ENCODE results near the gene SULT4A1. TPM values are rescaled to one million over a fixed set of nuclear protein-coding genes. Genes with fewer than 3 reads are reported as not detected.
"Not testable (repeated sequence)": the region's sequence is repeated elsewhere in the genome, so short reads cannot be mapped to it uniquely, and the experiment has no call there.

SULT4A1 gene, protein sequence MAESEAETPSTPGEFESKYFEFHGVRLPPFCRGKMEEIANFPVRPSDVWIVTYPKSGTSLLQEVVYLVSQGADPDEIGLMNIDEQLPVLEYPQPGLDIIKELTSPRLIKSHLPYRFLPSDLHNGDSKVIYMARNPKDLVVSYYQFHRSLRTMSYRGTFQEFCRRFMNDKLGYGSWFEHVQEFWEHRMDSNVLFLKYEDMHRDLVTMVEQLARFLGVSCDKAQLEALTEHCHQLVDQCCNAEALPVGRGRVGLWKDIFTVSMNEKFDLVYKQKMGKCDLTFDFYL
- total RNA-seq = not detected

DNA sequence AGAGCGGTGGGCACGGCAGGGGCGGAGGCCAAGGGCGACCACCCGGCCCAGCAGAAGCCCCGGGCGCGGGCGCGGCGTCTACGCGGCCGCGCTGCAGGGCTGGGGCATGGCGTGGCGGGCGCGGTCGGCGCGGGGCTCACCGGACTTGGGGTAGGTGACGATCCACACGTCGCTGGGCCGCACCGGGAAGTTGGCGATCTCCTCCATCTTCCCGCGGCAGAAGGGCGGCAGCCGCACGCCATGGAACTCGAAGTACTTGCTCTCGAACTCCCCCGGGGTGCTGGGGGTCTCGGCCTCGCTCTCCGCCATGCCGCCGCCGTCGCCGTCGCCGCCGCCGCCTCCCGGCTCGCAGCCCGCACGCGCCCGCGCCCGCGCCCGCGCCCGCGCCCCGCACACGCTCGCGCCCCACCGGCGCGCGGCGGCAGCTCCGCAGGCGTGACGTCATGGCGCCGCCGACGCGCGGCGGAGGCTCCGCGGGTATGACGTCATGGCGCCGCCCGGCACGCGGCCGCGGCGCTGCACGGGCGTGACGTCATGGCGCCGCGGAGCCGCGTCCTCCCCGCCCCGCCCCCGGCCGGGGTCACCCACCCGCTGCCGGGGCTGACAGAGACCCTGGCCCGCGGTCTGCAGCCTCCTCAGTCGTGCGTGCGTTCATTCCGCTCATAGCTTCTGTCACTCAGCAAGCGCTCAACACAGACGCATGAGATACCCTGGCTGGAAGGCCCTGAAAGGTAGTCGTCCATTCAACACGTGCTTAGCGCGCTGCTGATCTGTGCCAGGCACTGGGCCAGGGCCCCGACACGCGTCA lies at the start of gene SULT4A1:
TSS of gene SULT4A1 (minus strand) at position 440 of the 808 bp plus-strand sequence. CDS start at position 309, 131 bp downstream.
- Mint-ChIP-seq H3K4me3 (peak within 1 kb of the TSS; percentile 60), H3K36me3 (ENCODE audit: insufficient read depth) (no peaks in the 10 kb centered on the region), H3K27me3 (ENCODE audit: low read depth) (peaks cover 70% of the 10 kb centered on the region), H3K4me1 (ENCODE audit: low read depth) (no peaks in the 10 kb centered on the region), H3K9me3 (peaks cover under 1% of the 10 kb centered on the region)
- ATAC-seq (no peak), DNase-seq (peak; percentile 1)

DNA sequence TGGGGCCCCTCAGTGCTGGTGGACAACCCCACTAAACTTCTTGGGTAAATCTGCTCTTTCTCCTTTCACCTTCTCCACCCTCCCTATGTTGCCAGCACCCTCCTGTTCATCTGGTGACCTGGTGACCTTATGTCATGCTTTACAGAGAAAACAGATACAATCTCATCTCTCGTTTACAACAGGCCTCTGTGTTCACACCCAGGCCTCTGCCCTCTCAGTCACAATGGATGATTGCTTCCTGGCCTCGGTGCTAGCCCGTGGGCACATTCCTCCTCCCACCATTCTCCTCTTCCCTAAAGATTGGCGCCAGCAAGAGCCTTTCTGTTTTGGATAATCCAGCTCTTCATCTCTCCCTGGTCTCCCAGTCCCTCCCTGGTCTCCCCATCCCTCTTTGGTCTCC lies 49.0 kb upstream of the SULT4A1 start:
- no peak for ATAC-seq
- no peaks in the 10 kb centered on the region for H3K9me3 Mint-ChIP-seq
- no peaks in the 10 kb centered on the region for H3K4me1 Mint-ChIP-seq (ENCODE audit: low read depth)

GRCh38 chr22:43910178-43910695 lies 47.9 kb upstream of the SULT4A1 start:
- DNase-seq (no peak), ATAC-seq (no peak)
- Mint-ChIP-seq H3K36me3 (ENCODE audit: insufficient read depth) (no peaks in the 10 kb centered on the region), H3K9me3 (no peaks in the 10 kb centered on the region), H3K27me3 (ENCODE audit: low read depth) (peaks cover 33% of the 10 kb centered on the region), H3K4me3 (no peak overlapping the region), H3K4me1 (ENCODE audit: low read depth) (no peaks in the 10 kb centered on the region)

More for the DNA sequence above, 49.0 kb upstream of the SULT4A1 start:
- Mint-ChIP-seq H3K27me3 (ENCODE audit: low read depth) (peaks cover 26% of the 10 kb centered on the region), H3K36me3 (ENCODE audit: insufficient read depth) (no peaks in the 10 kb centered on the region), H3K4me3 (no peak overlapping the region)
- no peak for DNase-seq

- ATAC-seq (no peak), DNase-seq (no peak)
- no peaks in the 10 kb centered on the region for H3K4me1 Mint-ChIP-seq (ENCODE audit: low read depth)
- peaks cover 33% of the 10 kb centered on the region for H3K27me3 Mint-ChIP-seq (ENCODE audit: low read depth)
- no peak overlapping the region for H3K4me3 Mint-ChIP-seq
- no peaks in the 10 kb centered on the region for H3K9me3 Mint-ChIP-seq
- H3K36me3 Mint-ChIP-seq (ENCODE audit: insufficient read depth) = no peaks in the 10 kb centered on the region
These were observed 47.4 kb upstream of the SULT4A1 start for GRCh38 chr22:43909708-43910107.

GRCh38 chr22:43905681-43906080 lies 43.4 kb upstream of the SULT4A1 start:
- ATAC-seq (no peak), DNase-seq (no peak)
- no peak overlapping the region for H3K4me3 Mint-ChIP-seq
- no peaks in the 10 kb centered on the region for H3K36me3 Mint-ChIP-seq (ENCODE audit: insufficient read depth)
- no peaks in the 10 kb centered on the region for H3K4me1 Mint-ChIP-seq (ENCODE audit: low read depth)
- H3K9me3 Mint-ChIP-seq = no peaks in the 10 kb centered on the region
- H3K27me3 Mint-ChIP-seq (ENCODE audit: low read depth) = peaks cover 25% of the 10 kb centered on the region

GRCh38 chr22:43904412-43904811 lies 42.1 kb upstream of the SULT4A1 start:
- H3K4me1 Mint-ChIP-seq (ENCODE audit: low read depth); DNase-seq; H3K36me3 Mint-ChIP-seq (ENCODE audit: insufficient read depth); H3K9me3 Mint-ChIP-seq; H3K4me3 Mint-ChIP-seq; ATAC-seq: not testable (repeated sequence)
- H3K27me3 Mint-ChIP-seq (ENCODE audit: low read depth) = peaks cover 20% of the 10 kb centered on the region

GRCh38 chr22:43903033-43903432 lies 40.7 kb upstream of the SULT4A1 start:
- H3K36me3 Mint-ChIP-seq (ENCODE audit: insufficient read depth); ATAC-seq; DNase-seq: not testable (repeated sequence)

GRCh38 chr22:43901976-43902643 lies 39.8 kb upstream of the SULT4A1 start:
- Mint-ChIP-seq H3K9me3 (no peaks in the 10 kb centered on the region), H3K4me3 (no peak overlapping the region), H3K27me3 (ENCODE audit: low read depth) (peaks cover 17% of the 10 kb centered on the region), H3K4me1 (ENCODE audit: low read depth) (no peaks in the 10 kb centered on the region), H3K36me3 (ENCODE audit: insufficient read depth) (no peaks in the 10 kb centered on the region)
- ATAC-seq (no peak), DNase-seq (no peak)

More at GRCh38 chr22:43903033-43903432, 40.7 kb upstream of the SULT4A1 start:
- H3K9me3 Mint-ChIP-seq; H3K4me3 Mint-ChIP-seq; H3K4me1 Mint-ChIP-seq (ENCODE audit: low read depth): not testable (repeated sequence)
- H3K27me3 Mint-ChIP-seq (ENCODE audit: low read depth) = peaks cover 20% of the 10 kb centered on the region

GRCh38 chr22:43900206-43900605 lies 37.9 kb upstream of the SULT4A1 start:
- H3K36me3 Mint-ChIP-seq (ENCODE audit: insufficient read depth) = no peaks in the 10 kb centered on the region
- no peaks in the 10 kb centered on the region for H3K4me1 Mint-ChIP-seq (ENCODE audit: low read depth)
- peaks cover 16% of the 10 kb centered on the region for H3K27me3 Mint-ChIP-seq (ENCODE audit: low read depth)
- ATAC-seq = no peak
- H3K9me3 Mint-ChIP-seq = no peaks in the 10 kb centered on the region
- H3K4me3 Mint-ChIP-seq = no peak overlapping the region
- no peak for DNase-seq

DNA sequence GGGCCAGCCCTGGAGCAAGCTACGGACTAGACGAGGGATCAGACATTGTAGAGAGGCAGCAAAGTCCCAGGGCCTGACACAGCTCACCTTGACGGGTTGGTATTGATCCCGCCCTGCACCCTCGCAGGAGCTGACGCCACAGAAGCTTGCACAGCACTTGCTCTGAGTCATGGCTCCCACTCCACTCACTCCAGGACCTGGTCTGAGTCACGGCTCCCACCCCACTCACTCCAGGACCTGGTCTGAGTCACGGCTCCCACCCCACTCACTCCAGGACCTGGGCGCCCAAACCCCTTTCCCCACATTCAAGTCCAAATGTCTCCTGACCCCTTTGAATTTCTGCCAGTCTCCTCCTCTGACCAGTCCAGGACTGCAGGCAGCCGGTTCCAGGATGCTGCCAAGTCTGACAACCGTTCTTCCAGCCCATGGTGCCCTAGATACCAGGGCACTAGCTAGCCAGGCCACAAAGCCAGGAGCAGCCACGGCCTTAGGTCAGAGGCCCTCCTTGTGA lies 35.5 kb upstream of the SULT4A1 start:
- Mint-ChIP-seq H3K4me1 (ENCODE audit: low read depth) (no peaks in the 10 kb centered on the region), H3K27me3 (ENCODE audit: low read depth) (peaks cover 18% of the 10 kb centered on the region), H3K9me3 (no peaks in the 10 kb centered on the region), H3K36me3 (ENCODE audit: insufficient read depth) (no peaks in the 10 kb centered on the region), H3K4me3 (no peak overlapping the region)
- DNase-seq = no peak
- ATAC-seq = peak in 1 of 2 donors; percentile 63

- H3K4me1 Mint-ChIP-seq (ENCODE audit: low read depth) = no peaks in the 10 kb centered on the region
- H3K4me3 Mint-ChIP-seq = no peak overlapping the region
- no peak for DNase-seq
- ATAC-seq = no peak
- H3K27me3 Mint-ChIP-seq (ENCODE audit: low read depth) = peaks cover 28% of the 10 kb centered on the region
- no peaks in the 10 kb centered on the region for H3K9me3 Mint-ChIP-seq
- H3K36me3 Mint-ChIP-seq (ENCODE audit: insufficient read depth) = no peaks in the 10 kb centered on the region
These were observed 33.8 kb upstream of the SULT4A1 start for GRCh38 chr22:43895986-43896645.

DNA sequence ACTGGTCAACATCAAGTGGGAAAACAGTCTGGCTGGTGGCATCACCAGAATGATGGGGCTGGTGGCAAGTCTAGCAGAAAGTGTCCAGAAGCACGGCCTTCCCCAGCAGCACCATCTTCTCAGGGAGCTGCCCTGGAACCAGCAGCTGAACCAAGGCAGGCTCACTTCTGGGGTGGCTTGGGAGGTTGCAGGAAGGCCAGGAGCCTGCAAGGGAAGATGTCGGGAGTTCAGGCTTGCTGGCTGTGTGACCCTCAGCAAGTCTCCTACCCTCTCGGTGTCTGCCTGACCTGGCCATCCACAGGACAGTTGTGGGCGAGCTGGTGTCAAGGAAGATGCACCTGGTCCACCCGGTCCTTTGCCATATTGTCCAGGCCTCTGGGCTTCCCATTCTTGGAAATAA lies 31.8 kb upstream of the SULT4A1 start:
- Mint-ChIP-seq H3K4me1 (ENCODE audit: low read depth) (no peaks in the 10 kb centered on the region), H3K36me3 (ENCODE audit: insufficient read depth) (no peaks in the 10 kb centered on the region), H3K9me3 (no peaks in the 10 kb centered on the region), H3K27me3 (ENCODE audit: low read depth) (peaks cover 46% of the 10 kb centered on the region), H3K4me3 (no peak overlapping the region)
- DNase-seq = no peak
- no peak for ATAC-seq

DNA sequence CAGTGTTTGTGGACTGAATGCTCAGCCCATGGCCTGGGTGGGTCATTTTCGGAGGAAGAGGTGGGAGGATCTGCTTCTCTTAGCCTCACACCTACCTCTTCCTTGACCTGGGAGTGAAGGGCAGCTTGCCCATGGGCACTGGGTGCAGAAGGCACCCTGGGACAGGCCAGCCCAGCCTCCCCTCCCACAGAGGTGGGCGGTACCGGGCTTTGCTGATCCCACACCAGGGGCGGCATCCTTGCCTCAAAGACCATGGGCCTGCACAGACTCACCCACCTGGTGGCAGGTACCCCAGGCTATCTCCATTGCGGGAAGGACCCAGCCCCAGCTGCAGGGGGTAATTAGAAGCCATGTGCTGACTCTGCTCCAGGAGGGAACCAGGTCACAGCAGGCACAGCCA lies 31.0 kb upstream of the SULT4A1 start:
- ATAC-seq (no peak), DNase-seq (no peak)
- Mint-ChIP-seq H3K36me3 (ENCODE audit: insufficient read depth) (no peaks in the 10 kb centered on the region), H3K4me3 (no peak overlapping the region), H3K9me3 (no peaks in the 10 kb centered on the region), H3K4me1 (ENCODE audit: low read depth) (no peaks in the 10 kb centered on the region), H3K27me3 (ENCODE audit: low read depth) (peaks cover 52% of the 10 kb centered on the region)
